GM18498 (cell line): ENCODE data around the gene WDR45B.

Source experiments
- ATAC-seq: cut with Tn5 transposase; IDR thresholded peaks from one replicate; pipeline ENCODE4 v1.9.1; 2021; ENCODE audit warnings: mild to moderate bottlenecking, moderate library complexity; ENCODE audit not compliant: unreplicated experiment

Gene WDR45B

GRCh38 chr17:82678265-82678891 is 30.1 kb upstream of the WDR45B start:
- no peak for ATAC-seq

GRCh38 chr17:82677353-82677925 is 29.2 kb upstream of the WDR45B start:
- ATAC-seq, result no peak

GRCh38 chr17:82675476-82676245 is 27.4 kb upstream of the WDR45B start:
- ATAC-seq, result no peak

- no peak for ATAC-seq
Measured at GRCh38 chr17:82674656-82675475, 26.6 kb upstream of the WDR45B start.

GRCh38 chr17:82670661-82671450 is 22.6 kb upstream of the WDR45B start:
- ATAC-seq, result no peak

GRCh38 chr17:82668631-82669099 is 20.4 kb upstream of the WDR45B start:
- no peak for ATAC-seq

- no peak for ATAC-seq
Measured at GRCh38 chr17:82668024-82668630, 19.9 kb upstream of the WDR45B start.

GRCh38 chr17:82667668-82668000 is 19.4 kb upstream of the WDR45B start:
- no peak for ATAC-seq

GRCh38 chr17:82666931-82667667 is 18.9 kb upstream of the WDR45B start:
- no peak for ATAC-seq

GRCh38 chr17:82665891-82666290 is 17.6 kb upstream of the WDR45B start:
- ATAC-seq, result no peak

- ATAC-seq, result no peak
Measured at GRCh38 chr17:82665217-82665616, 17.0 kb upstream of the WDR45B start.

- ATAC-seq, result no peak
Measured at GRCh38 chr17:82664701-82665182, 16.5 kb upstream of the WDR45B start.

- no peak for ATAC-seq
Measured at GRCh38 chr17:82664276-82664575, 16.0 kb upstream of the WDR45B start.

GRCh38 chr17:82663381-82664275 is 15.4 kb upstream of the WDR45B start:
- ATAC-seq, result no peak

GRCh38 chr17:82662711-82663261 is 14.5 kb upstream of the WDR45B start:
- ATAC-seq, result no peak

- ATAC-seq, result no peak
Measured at GRCh38 chr17:82661717-82662683, 13.8 kb upstream of the WDR45B start.

GRCh38 chr17:82659886-82660285 is 11.6 kb upstream of the WDR45B start:
- ATAC-seq, result no peak
